Mesothelial cell of epicardium (in vitro differentiated cells): ENCODE measurements around the gene IRS1. TPM values are rescaled to one million over a fixed set of nuclear protein-coding genes. Genes with fewer than 3 reads are reported as not detected.

Source experiments
- DNase-seq, 2 experiments: peaks; one replicate each; pipeline ENCODE4 v3.0.0; 2021; ENCODE audit warnings: low spot score in 2 of 2; ENCODE audit not compliant: unreplicated experiment in 2 of 2
- H3K27ac Mint-ChIP-seq: 2 replicates; pipeline ENCODE4 v1.8.0; 2021; ENCODE audit warnings: mixed read lengths
- H3K27me3 Mint-ChIP-seq: 2 replicates; pipeline ENCODE4 v1.8.0; 2021; ENCODE audit warnings: low read depth, mixed read lengths
- H3K36me3 Mint-ChIP-seq: 2 replicates; pipeline ENCODE4 v1.8.0; 2021; ENCODE audit warnings: mixed read lengths
- H3K4me1 Mint-ChIP-seq: 2 replicates; pipeline ENCODE4 v1.8.0; 2021; ENCODE audit warnings: mixed read lengths
- H3K4me3 Mint-ChIP-seq: 2 replicates; pipeline ENCODE4 v1.8.0; 2021; ENCODE audit warnings: mild to moderate bottlenecking, moderate library complexity, mixed read lengths
- H3K9me3 Mint-ChIP-seq: 2 replicates; pipeline ENCODE4 v1.8.0; 2021; ENCODE audit warnings: mixed read lengths
- CTCF ChIP-seq: fragments of 200-600 bp; sonication (generic); IDR thresholded peaks from one replicate; pipeline ENCODE4 v1.5.0; 2021; ENCODE audit warnings: antibody characterized with exemption; ENCODE audit not compliant: unreplicated experiment
- total RNA-seq: library from RNA; stranded (reverse); gene quantifications from 3 replicates; pipeline ENCODE4 v1.2.1, GENCODE V29; 2021

Gene IRS1
- total RNA-seq, 1 donor from 2014 or later: 64.2 TPM

GRCh38 chr2:226792155-226792881 is 7.3 kb downstream of the IRS1 start:
- Mint-ChIP-seq H3K27me3 (no peaks in the 10 kb centered on the region), H3K36me3 (peaks cover 16% of the 10 kb centered on the region), H3K9me3 (no peaks in the 10 kb centered on the region), H3K4me1 (peaks cover 85% of the 10 kb centered on the region), H3K4me3 (peak overlapping the region; percentile 91), H3K27ac (peak overlapping the region; percentile 98)
- TF ChIP-seq CTCF: no peak
- no peak for DNase-seq

- H3K27me3 Mint-ChIP-seq: no peaks in the 10 kb centered on the region
- H3K9me3 Mint-ChIP-seq: no peaks in the 10 kb centered on the region
- peak overlapping the region; percentile 91 for H3K4me3 Mint-ChIP-seq
- peak overlapping the region; percentile 98 for H3K27ac Mint-ChIP-seq
- peak; percentile 55 for TF ChIP-seq CTCF
- H3K36me3 Mint-ChIP-seq: peaks cover 14% of the 10 kb centered on the region
- DNase-seq: peak; percentile 86 to 91
- peaks cover 83% of the 10 kb centered on the region for H3K4me1 Mint-ChIP-seq
Measured at GRCh38 chr2:226791487-226792081, 8.0 kb downstream of the IRS1 start.

- Mint-ChIP-seq H3K4me1 (peaks cover 82% of the 10 kb centered on the region), H3K36me3 (peaks cover 14% of the 10 kb centered on the region), H3K9me3 (no peaks in the 10 kb centered on the region), H3K27ac (peak overlapping the region; percentile 98), H3K27me3 (no peaks in the 10 kb centered on the region), H3K4me3 (peak overlapping the region; percentile 80)
- TF ChIP-seq CTCF: no peak
- DNase-seq: peak in 1 of 2 experiments; percentile 25
Measured at GRCh38 chr2:226791056-226791486, 8.5 kb downstream of the IRS1 start.

- no peak for TF ChIP-seq CTCF
- H3K36me3 Mint-ChIP-seq: peaks cover 16% of the 10 kb centered on the region
- no peak for DNase-seq
- H3K27me3 Mint-ChIP-seq: no peaks in the 10 kb centered on the region
- peak overlapping the region; percentile 80 for H3K4me3 Mint-ChIP-seq
- H3K9me3 Mint-ChIP-seq: no peaks in the 10 kb centered on the region
- H3K4me1 Mint-ChIP-seq: peaks cover 76% of the 10 kb centered on the region
- peak overlapping the region; percentile 98 for H3K27ac Mint-ChIP-seq
Measured at GRCh38 chr2:226790431-226790830, 9.2 kb downstream of the IRS1 start.

GRCh38 chr2:226790011-226790410 is 9.6 kb downstream of the IRS1 start:
- H3K4me1 Mint-ChIP-seq: peaks cover 73% of the 10 kb centered on the region
- H3K27ac Mint-ChIP-seq: peak overlapping the region; percentile 81
- no peaks in the 10 kb centered on the region for H3K9me3 Mint-ChIP-seq
- H3K36me3 Mint-ChIP-seq: peaks cover 17% of the 10 kb centered on the region
- H3K27me3 Mint-ChIP-seq: no peaks in the 10 kb centered on the region
- DNase-seq: no peak
- peak overlapping the region; percentile 24 for H3K4me3 Mint-ChIP-seq
- TF ChIP-seq CTCF: no peak
